Stimulated activated CD4-positive, alpha-beta T cell treated with anti-CD3 and anti-CD28 coated beads, Interleukin-2, amount 100 ng/mL, for 48 hours (primary cell): ENCODE data around the gene DMD.

ENCODE experiments used
- DNase-seq, 2 donors: peaks; one replicate each; pipeline ENCODE4 v3.0.0-alpha.2; 2020

Gene DMD

GRCh38 chrX:32176510-32176909 lies 1034.8 kb downstream of the DMD start:
- no peak for DNase-seq

GRCh38 chrX:32170481-32170880 lies 1040.9 kb downstream of the DMD start:
- no peak for DNase-seq

GRCh38 chrX:32155044-32155638 lies 1056.2 kb downstream of the DMD start:
- no peak for DNase-seq

GRCh38 chrX:32153585-32153984 lies 1057.8 kb downstream of the DMD start:
- DNase-seq = no peak

- DNase-seq = no peak
These were observed 1061.2 kb downstream of the DMD start for GRCh38 chrX:32150141-32150540.

- DNase-seq = no peak
These were observed 1069.5 kb downstream of the DMD start for GRCh38 chrX:32141841-32142240.

GRCh38 chrX:32139476-32139875 lies 1071.9 kb downstream of the DMD start:
- no peak for DNase-seq

- DNase-seq = no peak
These were observed 1073.8 kb downstream of the DMD start for GRCh38 chrX:32137525-32137924.

- DNase-seq = no peak
These were observed 1084.4 kb downstream of the DMD start for GRCh38 chrX:32126997-32127396.

GRCh38 chrX:32118832-32119231 lies 1092.5 kb downstream of the DMD start:
- no peak for DNase-seq

GRCh38 chrX:32116047-32116446 lies 1095.3 kb downstream of the DMD start:
- DNase-seq = no peak

- no peak for DNase-seq
These were observed 1123.7 kb downstream of the DMD start for GRCh38 chrX:32087663-32088062.

- no peak for DNase-seq
These were observed 1126.6 kb downstream of the DMD start for GRCh38 chrX:32084757-32085156.

GRCh38 chrX:32048285-32048684 lies 1163.1 kb downstream of the DMD start:
- DNase-seq = no peak

- DNase-seq = no peak
These were observed 1166.2 kb downstream of the DMD start for GRCh38 chrX:32045149-32045548.

- no peak for DNase-seq
These were observed 1170.2 kb downstream of the DMD start for GRCh38 chrX:32041181-32041580.

GRCh38 chrX:32026772-32027171 lies 1184.6 kb downstream of the DMD start:
- DNase-seq = no peak

- DNase-seq = no peak
These were observed 1187.3 kb downstream of the DMD start for GRCh38 chrX:32024072-32024471.

GRCh38 chrX:32016195-32016594 lies 1195.2 kb downstream of the DMD start:
- no peak for DNase-seq

- no peak for DNase-seq
These were observed 1200.4 kb downstream of the DMD start for GRCh38 chrX:32010948-32011347.

GRCh38 chrX:32010212-32010611 lies 1201.1 kb downstream of the DMD start:
- no peak for DNase-seq

- no peak for DNase-seq
These were observed 1217.7 kb downstream of the DMD start for GRCh38 chrX:31993637-31994036.

GRCh38 chrX:31988975-31989374 lies 1222.4 kb downstream of the DMD start:
- no peak for DNase-seq

GRCh38 chrX:31981546-31982062 lies 1229.7 kb downstream of the DMD start:
- DNase-seq = no peak

- DNase-seq = no peak
These were observed 1241.6 kb downstream of the DMD start for GRCh38 chrX:31969714-31970113.
